GM19043 (cell line): ENCODE data around the gene HRH4.

Source experiments
- ATAC-seq: cut with Tn5 transposase; IDR thresholded peaks from one replicate; pipeline ENCODE4 v1.9.1; 2021; ENCODE audit warnings: low read depth; ENCODE audit not compliant: unreplicated experiment

HRH4 gene

GRCh38 chr18:24462838-24463775 lies 2.7 kb downstream of the HRH4 start:
- no peak for ATAC-seq

- ATAC-seq: no peak
Observed at GRCh38 chr18:24465486-24465885, 5.0 kb downstream of the HRH4 start.

- no peak for ATAC-seq
Observed at GRCh38 chr18:24466771-24467170, 6.3 kb downstream of the HRH4 start.

GRCh38 chr18:24470022-24470618 lies 9.7 kb downstream of the HRH4 start:
- no peak for ATAC-seq

GRCh38 chr18:24470805-24471204 lies 10.4 kb downstream of the HRH4 start:
- ATAC-seq: no peak

GRCh38 chr18:24472591-24472990 lies 12.2 kb downstream of the HRH4 start:
- no peak for ATAC-seq

GRCh38 chr18:24474406-24474805 lies 14.0 kb downstream of the HRH4 start:
- ATAC-seq: no peak

GRCh38 chr18:24475926-24476589 lies 15.6 kb downstream of the HRH4 start:
- no peak for ATAC-seq

- ATAC-seq: no peak
Observed at GRCh38 chr18:24479371-24479770, 18.9 kb downstream of the HRH4 start.

- no peak for ATAC-seq
Observed at GRCh38 chr18:24482821-24483220, 22.4 kb downstream of the HRH4 start.

- no peak for ATAC-seq
Observed at GRCh38 chr18:24485681-24486080, 25.2 kb downstream of the HRH4 start.

- ATAC-seq: no peak
Observed at GRCh38 chr18:24486684-24487083, 26.2 kb downstream of the HRH4 start.

- no peak for ATAC-seq
Observed at GRCh38 chr18:24488824-24489493, 28.5 kb downstream of the HRH4 start.

GRCh38 chr18:24490539-24490938 lies 30.1 kb downstream of the HRH4 start:
- ATAC-seq: no peak

- peak; percentile 80 for ATAC-seq
Observed at GRCh38 chr18:24491927-24492834, 31.7 kb downstream of the HRH4 start.

GRCh38 chr18:24494586-24494985 lies 34.1 kb downstream of the HRH4 start:
- no peak for ATAC-seq

- no peak for ATAC-seq
Observed at GRCh38 chr18:24497031-24497754, 36.8 kb downstream of the HRH4 start.

GRCh38 chr18:24499814-24500213 lies 39.4 kb downstream of the HRH4 start:
- no peak for ATAC-seq

GRCh38 chr18:24500217-24500616 lies 39.8 kb downstream of the HRH4 start:
- no peak for ATAC-seq
